HG02943 (cell line): ENCODE results near the gene OR5AU1.

ENCODE experiments used
- ATAC-seq: cut with Tn5 transposase; IDR thresholded peaks from one replicate; pipeline ENCODE4 v1.9.1; 2021; ENCODE audit warnings: mild to moderate bottlenecking, low read depth, moderate library complexity; ENCODE audit not compliant: unreplicated experiment

OR5AU1 gene

DNA sequence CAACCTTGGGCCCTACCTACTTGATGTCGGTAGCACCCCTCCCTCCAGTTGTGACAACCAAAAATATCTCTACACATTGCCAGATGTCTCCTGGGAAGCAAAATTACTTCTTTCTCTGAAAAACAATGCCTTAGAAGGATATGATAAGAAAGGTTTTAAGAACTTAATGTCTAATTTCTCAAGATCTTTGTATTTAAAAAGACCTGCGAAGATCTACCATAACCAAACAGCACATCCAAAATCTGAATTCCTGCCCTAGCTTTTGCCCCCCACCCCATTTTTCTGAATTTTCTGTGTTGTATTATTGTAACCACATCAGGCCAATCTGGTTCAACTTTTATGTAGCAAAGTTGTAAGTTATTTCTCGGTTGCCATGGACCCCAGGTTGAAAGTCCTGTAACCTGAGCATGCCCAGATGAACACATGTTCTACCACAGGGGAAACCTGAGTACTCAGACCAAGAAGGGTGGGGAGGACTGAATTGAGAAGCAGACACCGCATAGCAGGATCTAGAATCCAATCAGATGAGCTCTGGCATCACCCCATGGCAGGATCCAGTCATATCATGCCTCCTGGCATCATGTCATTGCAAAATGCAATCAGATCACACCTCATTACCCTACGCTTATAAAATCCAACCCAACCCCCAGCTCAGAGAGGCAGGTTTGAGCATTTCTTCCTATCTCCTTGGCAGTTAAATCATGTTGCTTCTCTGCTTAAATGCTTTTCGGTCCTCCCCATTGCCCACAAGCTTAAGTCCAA is 46.3 kb downstream of the OR5AU1 start:
- ATAC-seq = no peak

DNA sequence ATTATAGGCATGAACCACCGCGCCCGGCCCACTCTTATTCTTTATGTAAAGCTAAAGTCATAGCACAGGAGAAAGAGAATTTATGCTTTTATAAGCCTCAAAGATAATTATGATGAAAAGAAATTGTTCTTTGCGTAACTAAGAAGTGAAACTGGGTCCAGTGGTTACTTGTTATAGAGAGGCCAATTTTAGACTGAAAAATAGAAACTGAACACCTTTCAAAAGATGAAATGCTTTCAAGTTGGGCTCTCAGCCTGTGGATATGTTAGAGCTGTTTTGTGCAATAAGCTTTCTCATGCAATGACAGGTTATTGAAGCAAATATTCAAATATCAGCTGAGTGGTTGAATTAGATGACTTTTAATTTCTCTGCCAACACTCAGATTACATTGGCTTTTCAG is 47.1 kb downstream of the OR5AU1 start:
- no peak for ATAC-seq

DNA sequence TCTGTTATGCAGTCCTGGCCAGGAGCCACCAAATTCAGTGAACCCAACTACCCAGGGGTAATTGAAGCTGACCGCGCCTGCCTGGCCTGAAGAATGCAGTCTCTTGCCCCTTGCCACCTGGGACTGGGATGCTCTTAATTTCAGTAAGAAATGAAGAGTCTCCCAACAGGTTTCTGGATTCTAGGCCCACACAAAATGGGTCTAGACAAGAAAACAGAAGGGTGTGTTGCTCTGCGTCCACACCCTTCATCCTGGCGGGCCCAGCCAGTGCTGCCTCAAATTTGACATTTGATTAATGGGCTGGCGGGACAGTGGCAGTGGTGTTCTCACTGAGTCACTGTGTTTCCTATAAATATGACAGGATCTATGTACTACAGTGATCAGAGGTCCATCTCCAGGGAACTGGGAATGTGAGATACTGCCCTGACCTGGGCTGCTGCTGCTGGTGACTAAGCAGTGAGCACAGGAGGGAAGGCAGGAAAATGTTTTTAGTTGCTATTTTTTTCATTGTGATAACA is 48.5 kb downstream of the OR5AU1 start:
- ATAC-seq = no peak

DNA sequence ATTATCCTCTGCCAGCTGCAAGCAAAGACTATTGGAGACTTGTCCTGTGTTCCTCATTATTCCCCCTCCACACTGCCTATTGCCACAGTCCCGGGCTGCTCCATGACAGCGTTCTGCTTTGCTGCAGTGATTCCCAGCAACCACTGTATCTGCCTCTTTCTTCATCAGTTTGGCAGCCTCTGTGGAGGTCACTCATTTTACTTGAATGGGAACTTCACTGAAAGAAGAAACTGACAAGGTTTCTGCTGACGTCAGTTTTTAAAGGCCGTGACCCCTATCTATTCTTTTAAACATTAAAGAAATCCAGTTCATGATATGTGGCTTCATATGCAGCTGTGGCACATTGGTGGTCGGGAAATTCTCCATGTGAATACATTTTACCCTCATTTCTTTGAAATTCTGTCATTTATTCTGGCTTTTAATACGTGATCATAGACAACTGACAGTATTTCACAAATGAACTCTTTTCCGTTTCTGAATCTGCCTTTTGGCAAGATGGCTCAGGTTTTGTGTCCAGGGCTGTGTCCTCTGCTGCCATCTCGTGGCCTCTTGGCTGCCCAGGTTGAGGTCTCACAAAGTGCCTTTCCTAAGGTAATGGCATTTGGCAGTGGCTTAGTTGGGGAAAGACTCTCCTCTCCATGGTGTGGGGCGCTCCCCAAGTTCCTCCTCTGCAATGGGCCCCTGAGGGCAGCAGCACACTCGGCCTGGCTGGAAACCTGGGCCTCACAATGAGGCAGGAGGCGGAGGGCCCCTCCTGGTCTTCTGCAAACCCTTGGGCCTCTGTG is 49.2 kb downstream of the OR5AU1 start:
- no peak for ATAC-seq

DNA sequence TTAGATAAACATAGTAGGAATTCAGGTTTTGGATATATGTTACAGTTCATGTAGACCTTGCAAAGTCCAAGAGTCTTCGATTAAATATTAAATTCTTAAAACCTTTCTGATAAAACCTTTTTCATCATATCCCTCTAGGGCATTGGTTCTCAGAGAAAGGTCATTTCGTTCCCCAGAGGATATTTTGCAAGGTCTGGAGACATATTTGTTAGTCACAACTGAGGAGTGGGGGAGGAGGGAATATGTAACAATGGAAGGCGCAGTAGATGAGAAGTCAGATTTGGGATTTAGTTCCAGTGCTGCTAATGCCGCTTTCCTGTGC is 49.7 kb downstream of the OR5AU1 start:
- ATAC-seq = no peak

DNA sequence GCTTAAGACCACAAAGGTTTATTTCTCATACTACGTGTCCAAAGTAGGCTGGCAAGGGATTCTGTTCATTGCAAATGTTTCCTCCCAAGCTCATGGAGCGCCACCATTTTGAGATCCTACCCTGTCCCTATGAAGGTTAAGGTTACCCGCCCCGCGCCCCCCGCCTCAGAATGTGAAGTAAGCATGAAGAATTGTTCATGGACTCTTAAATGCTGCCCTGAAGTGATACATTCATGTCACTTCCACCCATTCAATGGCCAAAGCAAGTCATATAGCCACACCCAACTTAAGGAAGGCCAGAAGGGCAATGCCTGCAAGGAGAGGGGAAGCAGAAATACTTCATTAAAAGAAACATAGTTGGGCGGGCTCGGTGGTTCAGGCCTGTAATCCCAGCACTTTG is 50.8 kb downstream of the OR5AU1 start:
- no peak for ATAC-seq
